ENCODE data around the gene CDYL. TPM values are rescaled to one million over a fixed set of nuclear protein-coding genes. Genes with fewer than 3 reads are reported as not detected.

The CDYL gene
- total RNA-seq, 1 donor from 2014 or later = 104 TPM

GRCh38 chr6:4814987-4815386 is 38.8 kb downstream of the CDYL start:
- H3K9me3 Mint-ChIP-seq = peaks cover 4% of the 10 kb centered on the region
- H3K36me3 Mint-ChIP-seq = peaks cover 5% of the 10 kb centered on the region
- DNase-seq (ENCODE audit: low spot score in 2 of 2, unreplicated experiment in 2 of 2) = no peak
- H3K4me1 Mint-ChIP-seq = peaks cover 3% of the 10 kb centered on the region
- no peak overlapping the region for H3K4me3 Mint-ChIP-seq
- H3K27me3 Mint-ChIP-seq (ENCODE audit: low read depth) = no peaks in the 10 kb centered on the region
- no peak for TF ChIP-seq CTCF (IDR thresholded peaks at IDR 0.05; ENCODE audit: unreplicated experiment)
- no peak overlapping the region for H3K27ac Mint-ChIP-seq

- Mint-ChIP-seq H3K9me3 (no peaks in the 10 kb centered on the region), H3K36me3 (peaks cover 2% of the 10 kb centered on the region), H3K27ac (no peak overlapping the region), H3K4me1 (peaks cover 3% of the 10 kb centered on the region), H3K27me3 (ENCODE audit: low read depth) (no peaks in the 10 kb centered on the region), H3K4me3 (no peak overlapping the region)
- DNase-seq (ENCODE audit: low spot score in 2 of 2, unreplicated experiment in 2 of 2) = no peak
- TF ChIP-seq CTCF (IDR thresholded peaks at IDR 0.05; ENCODE audit: unreplicated experiment) = no peak
These were observed 39.4 kb downstream of the CDYL start for GRCh38 chr6:4815584-4815983.

- Mint-ChIP-seq H3K36me3 (peaks cover 3% of the 10 kb centered on the region), H3K27ac (no peak overlapping the region), H3K9me3 (no peaks in the 10 kb centered on the region), H3K27me3 (ENCODE audit: low read depth) (no peaks in the 10 kb centered on the region), H3K4me1 (peaks cover 3% of the 10 kb centered on the region), H3K4me3 (no peak overlapping the region)
- DNase-seq (ENCODE audit: low spot score in 2 of 2, unreplicated experiment in 2 of 2) = no peak
- no peak for TF ChIP-seq CTCF (IDR thresholded peaks at IDR 0.05; ENCODE audit: unreplicated experiment)
These were observed 40.7 kb downstream of the CDYL start for GRCh38 chr6:4816904-4817303.

GRCh38 chr6:4817551-4817950 is 41.3 kb downstream of the CDYL start:
- Mint-ChIP-seq H3K9me3 (no peaks in the 10 kb centered on the region), H3K4me1 (peaks cover 2% of the 10 kb centered on the region), H3K36me3 (peaks cover 2% of the 10 kb centered on the region), H3K27ac (no peak overlapping the region), H3K27me3 (ENCODE audit: low read depth) (no peaks in the 10 kb centered on the region), H3K4me3 (no peak overlapping the region)
- no peak for DNase-seq (ENCODE audit: low spot score in 2 of 2, unreplicated experiment in 2 of 2)
- TF ChIP-seq CTCF (IDR thresholded peaks at IDR 0.05; ENCODE audit: unreplicated experiment) = no peak

- Mint-ChIP-seq H3K27me3 (ENCODE audit: low read depth) (no peaks in the 10 kb centered on the region), H3K36me3 (peaks cover 2% of the 10 kb centered on the region), H3K27ac (no peak overlapping the region), H3K9me3 (peaks cover under 1% of the 10 kb centered on the region), H3K4me3 (no peak overlapping the region), H3K4me1 (peaks cover 2% of the 10 kb centered on the region)
- DNase-seq (ENCODE audit: low spot score in 2 of 2, unreplicated experiment in 2 of 2) = no peak
- no peak for TF ChIP-seq CTCF (IDR thresholded peaks at IDR 0.05; ENCODE audit: unreplicated experiment)
These were observed 42.2 kb downstream of the CDYL start for GRCh38 chr6:4818272-4818938.
